WTC11 (cell line): Measurements from ENCODE around the gene CCDC93. TPM values are rescaled to one million over a fixed set of nuclear protein-coding genes. Genes with fewer than 3 reads are reported as not detected.

Experiments
- ATAC-seq: fragments of 200-7000 bp; cut with Tn5 transposase; 2 replicates; pipeline ENCODE4 v1.10.0; 2021; ENCODE audit warnings: mild to moderate bottlenecking, moderate library complexity
- CTCF ChIA-PET: fragments of 300-600 bp; sonication (Branson Sonifier 250); formaldehyde crosslinking; loops from one replicate; lab custom pipeline; 2021; ENCODE audit warnings: antibody characterized with exemption; lab: Charles Lee
- POLR2A ChIA-PET: fragments of 350-600 bp; sonication (Branson Sonifier 250); formaldehyde crosslinking; loops from one replicate; lab custom pipeline; 2021; ENCODE audit warnings: antibody characterized with exemption; lab: Charles Lee
- DNase-seq: peaks from one replicate; pipeline ENCODE4 v3.0.0; 2021; ENCODE audit warnings: low spot score
- H3K27ac Mint-ChIP-seq: 2 replicates; pipeline ENCODE4 v1.8.0; 2021; ENCODE audit warnings: mixed read lengths
- H3K27me3 Mint-ChIP-seq: 2 replicates; pipeline ENCODE4 v1.8.0; 2021; ENCODE audit warnings: low read depth, mild to moderate bottlenecking, moderate library complexity, mixed read lengths
- H3K36me3 Mint-ChIP-seq: 2 replicates; pipeline ENCODE4 v1.8.0; 2021; ENCODE audit warnings: mixed read lengths
- H3K4me1 Mint-ChIP-seq: 2 replicates; pipeline ENCODE4 v1.8.0; 2022; ENCODE audit warnings: mixed read lengths
- H3K4me3 Mint-ChIP-seq: 2 replicates; pipeline ENCODE4 v1.8.0; 2021; ENCODE audit warnings: mild to moderate bottlenecking, moderate library complexity, mixed read lengths
- H3K9me3 Mint-ChIP-seq: 2 replicates; pipeline ENCODE4 v1.8.0; 2021; ENCODE audit warnings: mixed read lengths
- E2F1 ChIP-seq: sonication (generic); formaldehyde crosslinking; IDR thresholded peaks from 2 replicates; pipeline ENCODE4 v1.8.0; 2022; ENCODE audit warnings: mild to moderate bottlenecking, missing genetic modification reagents
- EMX1 ChIP-seq: fragments of 250-450 bp; sonication (Bioruptor Pico); IDR thresholded peaks from 2 replicates; pipeline ENCODE4 v1.8.0; 2021; ENCODE audit warnings: mild to moderate bottlenecking
- FOXP1 ChIP-seq: sonication (generic); formaldehyde crosslinking; IDR thresholded peaks from 2 replicates; pipeline ENCODE4 v1.8.0; 2022; ENCODE audit warnings: missing genetic modification reagents, mild to moderate bottlenecking, moderate library complexity, borderline replicate concordance
- GRHL2 ChIP-seq: fragments of 250-450 bp; sonication (Bioruptor Pico); IDR thresholded peaks from 2 replicates; pipeline ENCODE4 v1.8.0; 2022; ENCODE audit warnings: mild to moderate bottlenecking, moderate library complexity; ENCODE audit not compliant: insufficient replicate concordance, severe bottlenecking
- JAZF1 ChIP-seq: fragments of 250-450 bp; sonication (Bioruptor Pico); IDR thresholded peaks from 2 replicates; pipeline ENCODE4 v1.9.0; 2021; ENCODE audit warnings: moderate library complexity, mild to moderate bottlenecking, inconsistent platforms
- MAX ChIP-seq: sonication (generic); formaldehyde crosslinking; IDR thresholded peaks from 2 replicates; pipeline ENCODE4 v1.8.0; 2022; ENCODE audit warnings: mild to moderate bottlenecking, missing genetic modification reagents
- MLX ChIP-seq: sonication (generic); formaldehyde crosslinking; IDR thresholded peaks from 2 replicates; pipeline ENCODE4 v1.8.1; 2023; ENCODE audit warnings: mild to moderate bottlenecking, missing genetic modification reagents, moderate library complexity
- NFATC4 ChIP-seq: fragments of 250-450 bp; sonication (Bioruptor Pico); IDR thresholded peaks from 2 replicates; pipeline ENCODE4 v1.9.0; 2021; ENCODE audit warnings: mild to moderate bottlenecking
- NFYB ChIP-seq: sonication (generic); formaldehyde crosslinking; conservative IDR thresholded peaks from 2 replicates; pipeline ENCODE4 v1.8.0; 2022; ENCODE audit warnings: low read depth, missing genetic modification reagents
- OVOL2 ChIP-seq: fragments of 250-450 bp; sonication (Bioruptor Pico); IDR thresholded peaks from 2 replicates; pipeline ENCODE4 v1.9.0; 2021; ENCODE audit warnings: mild to moderate bottlenecking, borderline replicate concordance
- PRRX2 ChIP-seq: fragments of 250-450 bp; sonication (Bioruptor Pico); IDR thresholded peaks from 2 replicates; pipeline ENCODE4 v1.8.0; 2021; ENCODE audit warnings: mild to moderate bottlenecking
- SMAD3 ChIP-seq: sonication (generic); formaldehyde crosslinking; IDR thresholded peaks from 2 replicates; pipeline ENCODE4 v1.8.0; 2022; ENCODE audit warnings: missing genetic modification reagents, mild to moderate bottlenecking, borderline replicate concordance
- SOX15 ChIP-seq: fragments of 250-450 bp; sonication (Bioruptor Pico); IDR thresholded peaks from 2 replicates; pipeline ENCODE4 v1.9.0; 2021; ENCODE audit warnings: mild to moderate bottlenecking
- TEAD1 ChIP-seq: sonication (generic); formaldehyde crosslinking; IDR thresholded peaks from 2 replicates; pipeline ENCODE4 v1.8.0; 2022; ENCODE audit warnings: mild to moderate bottlenecking, missing genetic modification reagents
- TEAD4 ChIP-seq: sonication (generic); formaldehyde crosslinking; IDR thresholded peaks from 2 replicates; pipeline ENCODE4 v1.8.0; 2022; ENCODE audit warnings: mild to moderate bottlenecking, missing genetic modification reagents
- USF2 ChIP-seq: sonication (generic); formaldehyde crosslinking; IDR thresholded peaks from 2 replicates; pipeline ENCODE4 v1.8.1; 2023; ENCODE audit warnings: mild to moderate bottlenecking, missing genetic modification reagents, moderate library complexity
- ZBTB43 ChIP-seq: sonication (generic); formaldehyde crosslinking; IDR thresholded peaks from 2 replicates; pipeline ENCODE4 v1.8.1; 2023; ENCODE audit warnings: mild to moderate bottlenecking, missing genetic modification reagents
- ZNF138 ChIP-seq: sonication (generic); formaldehyde crosslinking; conservative IDR thresholded peaks from 2 replicates; pipeline ENCODE4 v1.8.1; 2022; ENCODE audit warnings: mild to moderate bottlenecking, moderate library complexity, missing genetic modification reagents
- ZNF232 ChIP-seq: sonication (generic); formaldehyde crosslinking; IDR thresholded peaks from 2 replicates; pipeline ENCODE4 v1.8.0; 2022; ENCODE audit warnings: mild to moderate bottlenecking, missing genetic modification reagents
- ZNF425 ChIP-seq: fragments of 250-450 bp; sonication (Bioruptor Pico); conservative IDR thresholded peaks from 2 replicates; pipeline ENCODE4 v1.9.0; 2021; ENCODE audit warnings: mild to moderate bottlenecking
- total RNA-seq: library from RNA; stranded (reverse); gene quantifications from 3 replicates; pipeline ENCODE4 v1.2.3, GENCODE V29; 2021
- TF ChIP-seq, protein P1 (sequence below): sonication (generic); formaldehyde crosslinking; IDR thresholded peaks from 2 replicates; pipeline ENCODE4 v1.8.0; 2023; ENCODE audit warnings: missing genetic modification reagents, mild to moderate bottlenecking, borderline replicate concordance

Gene CCDC93
- total RNA-seq, 1 experiment from 2014 or later = 16.9 TPM

DNA sequence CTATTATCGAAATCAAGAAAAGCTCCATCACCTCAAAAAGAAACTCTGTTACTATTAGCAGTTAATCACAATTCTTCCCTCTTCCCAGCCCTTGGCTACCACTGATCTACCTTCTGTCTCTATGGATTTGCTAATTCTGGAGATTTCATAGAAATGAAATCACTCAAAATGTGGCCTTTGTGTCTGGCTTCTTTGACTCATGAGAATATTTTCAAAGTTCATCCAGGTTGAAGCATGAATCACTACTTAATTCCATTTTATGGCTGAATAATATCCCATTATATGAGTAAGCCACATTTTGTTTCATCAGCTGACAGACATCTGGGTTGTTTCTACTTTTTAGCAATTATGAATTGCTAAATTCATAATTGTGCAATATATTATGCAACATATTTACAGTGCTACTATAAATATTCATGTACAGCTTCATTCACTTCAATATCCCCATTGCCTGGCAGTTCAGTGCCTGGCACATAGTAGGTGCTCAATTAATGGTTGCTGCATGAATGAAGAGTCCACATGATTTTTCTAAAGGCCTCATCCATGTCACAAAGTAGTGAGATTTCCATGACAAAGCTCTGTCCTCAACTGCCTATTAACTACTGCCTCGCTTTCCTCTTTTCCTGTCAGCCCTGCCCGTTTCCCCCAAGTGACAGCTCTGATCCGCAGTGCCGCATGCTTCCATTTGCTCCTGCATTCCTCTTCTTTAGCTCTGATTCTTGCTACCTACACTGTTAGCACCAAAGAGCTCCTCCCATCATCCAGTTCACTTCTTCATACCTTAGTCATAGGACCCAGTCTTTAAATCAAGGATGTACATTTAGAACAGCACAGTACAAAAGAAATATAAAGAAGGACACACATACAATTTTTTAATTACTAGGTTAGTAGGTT, 32.8 kb downstream of the CCDC93 start (continued):
- TF ChIP-seq TEAD1 (CRISPR knock-in tag) (no peak), USF2 (no peak), FOXP1 (CRISPR knock-in tag) (no peak), GRHL2 (CRISPR knock-in tag) (no peak), MLX (CRISPR knock-in tag) (no peak), SMAD3 (CRISPR knock-in tag) (no peak), ZNF138 (CRISPR knock-in tag) (no peak), ZNF232 (no peak), ZNF425 (CRISPR knock-in tag) (no peak), E2F1 (CRISPR knock-in tag) (no peak)

DNA sequence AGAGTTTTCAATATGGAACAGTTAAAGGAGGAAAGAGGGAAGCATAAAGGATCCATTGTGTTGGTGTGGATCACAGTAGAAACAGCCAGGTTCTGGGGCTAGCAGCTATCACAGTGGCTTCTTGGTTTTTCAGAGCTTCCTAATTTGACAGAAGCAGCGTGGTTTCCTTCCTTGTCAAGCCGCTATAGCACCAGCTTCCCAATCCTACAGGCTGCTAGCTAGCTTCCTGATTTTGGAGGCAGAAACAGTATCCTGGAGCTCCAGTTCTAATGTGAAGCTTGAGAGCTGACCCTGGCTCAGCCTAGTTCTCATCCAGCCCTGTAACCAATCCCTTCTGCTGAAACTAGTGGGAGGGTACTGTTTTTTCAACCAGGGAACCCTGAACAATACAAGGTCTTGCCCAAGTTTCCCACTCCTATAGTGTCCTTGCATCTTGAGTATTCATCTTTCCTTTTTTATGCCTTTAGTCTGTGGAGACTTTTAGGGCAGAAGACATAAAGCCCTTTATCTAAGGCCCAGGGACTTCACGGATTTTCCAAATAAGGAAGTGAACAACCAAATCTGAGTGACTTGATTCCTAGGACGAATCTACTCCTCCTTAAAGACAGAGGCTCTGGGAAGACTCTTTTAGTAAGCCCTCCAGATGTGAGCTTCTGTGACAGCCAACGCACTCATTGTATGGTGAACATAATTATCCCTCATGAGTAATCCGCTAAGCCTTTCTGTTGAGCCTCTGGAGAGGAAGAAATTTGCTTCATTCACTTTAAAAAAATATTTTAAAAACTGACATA, 33.8 kb downstream of the CCDC93 start:
- Mint-ChIP-seq H3K27me3 (no peaks in the 10 kb centered on the region), H3K27ac (no peak overlapping the region), H3K4me1 (peaks cover 17% of the 10 kb centered on the region), H3K4me3 (no peak overlapping the region), H3K36me3 (peaks cover 6% of the 10 kb centered on the region), H3K9me3 (no peaks in the 10 kb centered on the region)
- CTCF ChIA-PET = interaction anchor here (1.1 to 1.6 kb wide), 2 partner anchors 23 to 165 kb away, joined by 4 to 9 read pairs; partner anchors contain the start of gene DDX18
- POLR2A ChIA-PET = no interaction called here
- DNase-seq (no peak), ATAC-seq (no peak; the same call in 1 of the 2 replicates)
- TF ChIP-seq, protein P1, sequence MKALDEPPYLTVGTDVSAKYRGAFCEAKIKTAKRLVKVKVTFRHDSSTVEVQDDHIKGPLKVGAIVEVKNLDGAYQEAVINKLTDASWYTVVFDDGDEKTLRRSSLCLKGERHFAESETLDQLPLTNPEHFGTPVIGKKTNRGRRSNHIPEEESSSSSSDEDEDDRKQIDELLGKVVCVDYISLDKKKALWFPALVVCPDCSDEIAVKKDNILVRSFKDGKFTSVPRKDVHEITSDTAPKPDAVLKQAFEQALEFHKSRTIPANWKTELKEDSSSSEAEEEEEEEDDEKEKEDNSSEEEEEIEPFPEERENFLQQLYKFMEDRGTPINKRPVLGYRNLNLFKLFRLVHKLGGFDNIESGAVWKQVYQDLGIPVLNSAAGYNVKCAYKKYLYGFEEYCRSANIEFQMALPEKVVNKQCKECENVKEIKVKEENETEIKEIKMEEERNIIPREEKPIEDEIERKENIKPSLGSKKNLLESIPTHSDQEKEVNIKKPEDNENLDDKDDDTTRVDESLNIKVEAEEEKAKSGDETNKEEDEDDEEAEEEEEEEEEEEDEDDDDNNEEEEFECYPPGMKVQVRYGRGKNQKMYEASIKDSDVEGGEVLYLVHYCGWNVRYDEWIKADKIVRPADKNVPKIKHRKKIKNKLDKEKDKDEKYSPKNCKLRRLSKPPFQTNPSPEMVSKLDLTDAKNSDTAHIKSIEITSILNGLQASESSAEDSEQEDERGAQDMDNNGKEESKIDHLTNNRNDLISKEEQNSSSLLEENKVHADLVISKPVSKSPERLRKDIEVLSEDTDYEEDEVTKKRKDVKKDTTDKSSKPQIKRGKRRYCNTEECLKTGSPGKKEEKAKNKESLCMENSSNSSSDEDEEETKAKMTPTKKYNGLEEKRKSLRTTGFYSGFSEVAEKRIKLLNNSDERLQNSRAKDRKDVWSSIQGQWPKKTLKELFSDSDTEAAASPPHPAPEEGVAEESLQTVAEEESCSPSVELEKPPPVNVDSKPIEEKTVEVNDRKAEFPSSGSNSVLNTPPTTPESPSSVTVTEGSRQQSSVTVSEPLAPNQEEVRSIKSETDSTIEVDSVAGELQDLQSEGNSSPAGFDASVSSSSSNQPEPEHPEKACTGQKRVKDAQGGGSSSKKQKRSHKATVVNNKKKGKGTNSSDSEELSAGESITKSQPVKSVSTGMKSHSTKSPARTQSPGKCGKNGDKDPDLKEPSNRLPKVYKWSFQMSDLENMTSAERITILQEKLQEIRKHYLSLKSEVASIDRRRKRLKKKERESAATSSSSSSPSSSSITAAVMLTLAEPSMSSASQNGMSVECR (CRISPR knock-in tag) = no peak
- TF ChIP-seq NFATC4 (CRISPR knock-in tag) (no peak), TEAD4 (CRISPR knock-in tag) (no peak), MAX (CRISPR knock-in tag) (no peak), EMX1 (CRISPR knock-in tag) (no peak), SOX15 (no peak), OVOL2 (no peak), E2F1 (CRISPR knock-in tag) (no peak), ZBTB43 (no peak), PRRX2 (CRISPR knock-in tag) (no peak), NFYB (CRISPR knock-in tag) (no peak), JAZF1 (CRISPR knock-in tag) (no peak)
